ENCODE data around the gene AHCTF1.
"Not testable (repeated sequence)": the region's sequence is repeated elsewhere in the genome, so short reads cannot be mapped to it uniquely, and the experiment has no call there.

AHCTF1 gene

GRCh38 chr1:246916026-246916923 is 15.5 kb downstream of the AHCTF1 start:
- not testable (repeated sequence) for DNase-seq

- peak; percentile 49 for DNase-seq
These were observed 24.3 kb downstream of the AHCTF1 start for GRCh38 chr1:246907472-246907871.

- no peak for DNase-seq
These were observed 24.9 kb downstream of the AHCTF1 start for GRCh38 chr1:246906833-246907232.

GRCh38 chr1:246901874-246902273 is 29.9 kb downstream of the AHCTF1 start:
- no peak for DNase-seq

GRCh38 chr1:246897302-246897701 is 34.4 kb downstream of the AHCTF1 start:
- no peak for DNase-seq

GRCh38 chr1:246893191-246893939 is 38.4 kb downstream of the AHCTF1 start:
- DNase-seq, result no peak

GRCh38 chr1:246891105-246891504 is 40.6 kb downstream of the AHCTF1 start:
- DNase-seq, result no peak

- no peak for DNase-seq
These were observed 43.2 kb downstream of the AHCTF1 start for GRCh38 chr1:246888522-246888921.

GRCh38 chr1:246885389-246885788 is 46.4 kb downstream of the AHCTF1 start:
- not testable (repeated sequence) for DNase-seq

- DNase-seq, result no peak
These were observed 53.2 kb downstream of the AHCTF1 start for GRCh38 chr1:246878551-246878950.

GRCh38 chr1:246876431-246876830 is 55.3 kb downstream of the AHCTF1 start:
- no peak for DNase-seq

GRCh38 chr1:246875041-246876026 is 56.4 kb downstream of the AHCTF1 start:
- peak; percentile 66 for DNase-seq

- no peak for DNase-seq
These were observed 65.8 kb downstream of the AHCTF1 start for GRCh38 chr1:246865921-246866320.

GRCh38 chr1:246863791-246864190 is 68.0 kb downstream of the AHCTF1 start:
- DNase-seq, result not testable (repeated sequence)

GRCh38 chr1:246860401-246860800 is 71.3 kb downstream of the AHCTF1 start:
- no peak for DNase-seq

- no peak for DNase-seq
These were observed 75.4 kb downstream of the AHCTF1 start for GRCh38 chr1:246856371-246856770.

- DNase-seq, result not testable (repeated sequence)
These were observed 81.1 kb downstream of the AHCTF1 start for GRCh38 chr1:246850640-246851039.

- DNase-seq, result no peak
These were observed 87.9 kb downstream of the AHCTF1 start for GRCh38 chr1:246843876-246844275.

GRCh38 chr1:246840761-246841160 is 91.0 kb downstream of the AHCTF1 start:
- not testable (repeated sequence) for DNase-seq

- DNase-seq, result no peak
These were observed 93.7 kb downstream of the AHCTF1 start for GRCh38 chr1:246838118-246838456.

- peak; percentile 5 for DNase-seq
These were observed 94.2 kb downstream of the AHCTF1 start for GRCh38 chr1:246837418-246838117.

All from fibroblast of skin of scalp (primary cell).